K562 (cell line): ENCODE measurements around the gene SLC25A21.

Experiments
- CTCF ChIP-seq, 3 experiments: IDR thresholded peaks in 2 of 3; conservative IDR thresholded peaks in 1 of 3; 2 replicates each; pipeline ENCODE4 v1.5.1; 2011 to 2012; ENCODE audit warnings: low read length in 3 of 3, mild to moderate bottlenecking in 3 of 3, control low read depth in 2 of 3, improper control_type of control experiment in 1 of 3, inconsistent platforms in 1 of 3, low read depth in 1 of 3, mixed read lengths in 1 of 3, moderate library complexity in 1 of 3; ENCODE audit not compliant: insufficient read depth in 2 of 3
- MXI1 ChIP-seq: IDR thresholded peaks from 2 replicates; pipeline ENCODE4 v1.6.1; 2011; ENCODE audit warnings: low read depth, mild to moderate bottlenecking, improper control_type of control experiment, low read length
- MYC ChIP-seq, 2 experiments: fragments of 250-450 bp in 1 of 2; sonication (Bioruptor Pico) in 1 of 2; IDR thresholded peaks; 2 replicates each; pipeline versions ENCODE4 v1.5.1 to v1.6.1; 2012 to 2021; ENCODE audit warnings: low read depth in 2 of 2, borderline replicate concordance in 1 of 2, improper control_type of control experiment in 1 of 2, low read length in 1 of 2, mild to moderate bottlenecking in 1 of 2, moderate library complexity in 1 of 2
- NONO ChIP-seq, 2 experiments: fragments of 200-400 bp in 1 of 2; fragments of 450-650 bp in 1 of 2; formaldehyde crosslinking in 1 of 2; IDR thresholded peaks; 2 replicates each; pipeline ENCODE4 v1.6.1; 2017; ENCODE audit warnings: low read depth in 2 of 2, mild to moderate bottlenecking in 2 of 2, moderate library complexity in 2 of 2, low read length in 1 of 2
- TRIM28 ChIP-seq: fragments of 450-650 bp; IDR thresholded peaks from 2 replicates; pipeline ENCODE4 v1.6.1; 2017
- ZBTB33 ChIP-seq: sonication (generic); formaldehyde crosslinking; IDR thresholded peaks from 2 replicates; pipeline ENCODE4 v1.8.1; 2023; ENCODE audit warnings: mild to moderate bottlenecking, missing genetic modification reagents
- ZNF140 ChIP-seq: fragments of 250-450 bp; sonication (Bioruptor Pico); IDR thresholded peaks from 2 replicates; pipeline ENCODE4 v1.8.0; 2021; ENCODE audit warnings: moderate library complexity, mild to moderate bottlenecking, inconsistent platforms
- TF ChIP-seq, protein P1 (sequence below), 2 experiments: fragments of 450-650 bp; IDR thresholded peaks; 2 replicates each; pipeline ENCODE4 v1.6.1; 2018; ENCODE audit warnings: mild to moderate bottlenecking in 2 of 2, low read depth in 1 of 2; ENCODE audit not compliant: partially characterized antibody in 2 of 2
- TF ChIP-seq, protein P2 (sequence below): sonication (generic); formaldehyde crosslinking; IDR thresholded peaks from 2 replicates; pipeline ENCODE4 v1.8.1; 2023; ENCODE audit warnings: mild to moderate bottlenecking, missing genetic modification reagents

DNA sequence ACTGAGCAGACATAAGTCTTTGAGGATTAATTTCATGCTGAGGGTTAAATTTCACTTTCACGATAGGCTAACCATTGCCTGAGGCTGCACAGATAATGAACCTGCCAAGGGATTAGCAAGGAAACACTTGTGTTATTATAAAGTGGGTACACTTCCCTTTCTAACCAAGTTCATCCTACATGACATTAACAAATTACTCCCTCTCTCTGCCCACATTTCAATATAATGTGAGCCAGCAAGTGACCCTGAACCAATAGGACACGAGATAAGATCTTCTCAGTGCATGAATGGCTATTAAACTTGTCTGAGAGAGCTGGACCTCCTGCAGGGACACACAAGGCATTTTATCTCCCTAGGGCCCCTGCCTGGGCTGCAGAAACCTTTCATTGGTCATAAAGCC, 337.3 kb downstream of the SLC25A21 start:
- TF ChIP-seq MYC (IDR thresholded peaks at IDR 0.05; ENCODE audit: low read depth, low read length) (no peak), MYC (CRISPR knock-in tag; IDR thresholded peaks at IDR 0.05; ENCODE audit: borderline replicate concordance, low read depth) (no peak), ZBTB33 (CRISPR knock-in tag) (no peak), CTCF (IDR thresholded peaks at IDR 0.05 in 2 of 3, conservative IDR thresholded peaks at IDR 0.05 in 1 of 3; ENCODE audit: insufficient read depth in 2 of 3, low read depth in 1 of 3, low read length in 3 of 3) (no peak), TRIM28 (no peak), MXI1 (no peak), ZNF140 (CRISPR knock-in tag) (no peak), NONO (IDR thresholded peaks at IDR 0.05; ENCODE audit: low read depth in 2 of 2, low read length in 1 of 2) (no peak)
- TF ChIP-seq, protein P1, sequence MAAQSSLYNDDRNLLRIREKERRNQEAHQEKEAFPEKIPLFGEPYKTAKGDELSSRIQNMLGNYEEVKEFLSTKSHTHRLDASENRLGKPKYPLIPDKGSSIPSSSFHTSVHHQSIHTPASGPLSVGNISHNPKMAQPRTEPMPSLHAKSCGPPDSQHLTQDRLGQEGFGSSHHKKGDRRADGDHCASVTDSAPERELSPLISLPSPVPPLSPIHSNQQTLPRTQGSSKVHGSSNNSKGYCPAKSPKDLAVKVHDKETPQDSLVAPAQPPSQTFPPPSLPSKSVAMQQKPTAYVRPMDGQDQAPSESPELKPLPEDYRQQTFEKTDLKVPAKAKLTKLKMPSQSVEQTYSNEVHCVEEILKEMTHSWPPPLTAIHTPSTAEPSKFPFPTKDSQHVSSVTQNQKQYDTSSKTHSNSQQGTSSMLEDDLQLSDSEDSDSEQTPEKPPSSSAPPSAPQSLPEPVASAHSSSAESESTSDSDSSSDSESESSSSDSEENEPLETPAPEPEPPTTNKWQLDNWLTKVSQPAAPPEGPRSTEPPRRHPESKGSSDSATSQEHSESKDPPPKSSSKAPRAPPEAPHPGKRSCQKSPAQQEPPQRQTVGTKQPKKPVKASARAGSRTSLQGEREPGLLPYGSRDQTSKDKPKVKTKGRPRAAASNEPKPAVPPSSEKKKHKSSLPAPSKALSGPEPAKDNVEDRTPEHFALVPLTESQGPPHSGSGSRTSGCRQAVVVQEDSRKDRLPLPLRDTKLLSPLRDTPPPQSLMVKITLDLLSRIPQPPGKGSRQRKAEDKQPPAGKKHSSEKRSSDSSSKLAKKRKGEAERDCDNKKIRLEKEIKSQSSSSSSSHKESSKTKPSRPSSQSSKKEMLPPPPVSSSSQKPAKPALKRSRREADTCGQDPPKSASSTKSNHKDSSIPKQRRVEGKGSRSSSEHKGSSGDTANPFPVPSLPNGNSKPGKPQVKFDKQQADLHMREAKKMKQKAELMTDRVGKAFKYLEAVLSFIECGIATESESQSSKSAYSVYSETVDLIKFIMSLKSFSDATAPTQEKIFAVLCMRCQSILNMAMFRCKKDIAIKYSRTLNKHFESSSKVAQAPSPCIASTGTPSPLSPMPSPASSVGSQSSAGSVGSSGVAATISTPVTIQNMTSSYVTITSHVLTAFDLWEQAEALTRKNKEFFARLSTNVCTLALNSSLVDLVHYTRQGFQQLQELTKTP (IDR thresholded peaks at IDR 0.05; ENCODE audit: low read depth in 1 of 2, partially characterized antibody in 2 of 2): no peak
- TF ChIP-seq, protein P2, sequence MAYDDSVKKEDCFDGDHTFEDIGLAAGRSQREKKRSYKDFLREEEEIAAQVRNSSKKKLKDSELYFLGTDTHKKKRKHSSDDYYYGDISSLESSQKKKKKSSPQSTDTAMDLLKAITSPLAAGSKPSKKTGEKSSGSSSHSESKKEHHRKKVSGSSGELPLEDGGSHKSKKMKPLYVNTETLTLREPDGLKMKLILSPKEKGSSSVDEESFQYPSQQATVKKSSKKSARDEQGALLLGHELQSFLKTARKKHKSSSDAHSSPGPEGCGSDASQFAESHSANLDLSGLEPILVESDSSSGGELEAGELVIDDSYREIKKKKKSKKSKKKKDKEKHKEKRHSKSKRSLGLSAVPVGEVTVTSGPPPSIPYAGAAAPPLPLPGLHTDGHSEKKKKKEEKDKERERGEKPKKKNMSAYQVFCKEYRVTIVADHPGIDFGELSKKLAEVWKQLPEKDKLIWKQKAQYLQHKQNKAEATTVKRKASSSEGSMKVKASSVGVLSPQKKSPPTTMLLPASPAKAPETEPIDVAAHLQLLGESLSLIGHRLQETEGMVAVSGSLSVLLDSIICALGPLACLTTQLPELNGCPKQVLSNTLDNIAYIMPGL (CRISPR knock-in tag): no peak
